Caco-2 (cell line): ENCODE results near the gene CSNK1G3. TPM values are rescaled to one million over a fixed set of nuclear protein-coding genes. Genes with fewer than 3 reads are reported as not detected.

Source experiments
- BruUV-seq: library from RNA; stranded (reverse); fragments of 400-500 nt; replicated peaks from 2 replicates; lab custom pipeline; 2021; lab: Mats Ljungman, UMichigan
- CTCF ChIA-PET: fragments of 300-600 bp; sonication (Branson Sonifier 250); formaldehyde crosslinking; loops from one replicate; lab custom pipeline; 2022; ENCODE audit warnings: antibody characterized with exemption; lab: Charles Lee
- POLR2A ChIA-PET: fragments of 300-600 bp; sonication (Branson Sonifier 250); formaldehyde crosslinking; loops from one replicate; lab custom pipeline; 2022; ENCODE audit warnings: antibody characterized with exemption; lab: Charles Lee
- DNase-seq, 2 experiments: peaks; one replicate each; pipeline versions ENCODE4 v3.0.0 to v3.0.0-alpha.2; 2020 to 2022
- H3K27me3 ChIP-seq: replicated peaks from 2 replicates; pipeline ENCODE4 v1.6.0; 2011; ENCODE audit warnings: low read length; ENCODE audit not compliant: control insufficient read depth, insufficient read depth
- H3K36me3 ChIP-seq: 2 replicates; pipeline ENCODE4 v1.5.1; 2011; ENCODE audit warnings: low read length; ENCODE audit not compliant: control insufficient read depth, insufficient read depth
- H3K4me1 ChIP-seq: fragments of 250-450 bp; sonication (Bioruptor Pico); 2 replicates; pipeline ENCODE4 v1.5.1; 2020; ENCODE audit warnings: mild to moderate bottlenecking
- H3K4me3 ChIP-seq: 2 replicates; pipeline ENCODE4 v1.5.1; 2011; ENCODE audit warnings: low read depth, mild to moderate bottlenecking, control low read depth, low read length
- H3K9me3 ChIP-seq: fragments of 250-450 bp; sonication (Bioruptor Pico); 2 replicates; pipeline ENCODE4 v1.5.1; 2020; ENCODE audit warnings: mild to moderate bottlenecking, moderate library complexity
- H3K27ac Mint-ChIP-seq: one replicate; pipeline ENCODE4 v1.8.0; 2022; ENCODE audit warnings: mixed read lengths; ENCODE audit not compliant: unreplicated experiment
- H3K27me3 Mint-ChIP-seq: one replicate; pipeline ENCODE4 v1.8.0; 2022; ENCODE audit warnings: mixed read lengths; ENCODE audit not compliant: insufficient read depth, unreplicated experiment
- H3K36me3 Mint-ChIP-seq: one replicate; pipeline ENCODE4 v1.8.0; 2022; ENCODE audit warnings: mild to moderate bottlenecking, mixed read lengths; ENCODE audit not compliant: insufficient read depth, unreplicated experiment
- H3K4me1 Mint-ChIP-seq: one replicate; pipeline ENCODE4 v1.8.0; 2022; ENCODE audit warnings: low read depth, mixed read lengths; ENCODE audit not compliant: unreplicated experiment
- H3K4me3 Mint-ChIP-seq: one replicate; pipeline ENCODE4 v1.8.0; 2022; ENCODE audit warnings: mild to moderate bottlenecking, moderate library complexity, mixed read lengths; ENCODE audit not compliant: unreplicated experiment
- H3K9me3 Mint-ChIP-seq: one replicate; pipeline ENCODE4 v1.8.0; 2022; ENCODE audit warnings: mixed read lengths; ENCODE audit not compliant: unreplicated experiment
- CTCF ChIP-seq, 2 experiments: fragments of 200-600 bp in 1 of 2; IDR thresholded peaks; 1 replicate in 1 of 2; 2 replicates in 1 of 2; pipeline versions ENCODE4 v1.5.1 to v1.8.0; 2011 to 2022; ENCODE audit warnings: antibody characterized with exemption in 1 of 2, control low read depth in 1 of 2, inconsistent platforms in 1 of 2, low read depth in 1 of 2, low read length in 1 of 2, mild to moderate bottlenecking in 1 of 2, moderate library complexity in 1 of 2; ENCODE audit not compliant: insufficient read depth in 1 of 2, severe bottlenecking in 1 of 2, unreplicated experiment in 1 of 2
- intact Hi-C: fragments of 100-400 bp; cut with micrococcal nuclease; formaldehyde crosslinking; loops from one replicate; pipeline ENCODE4 v1.10.0; 2022; ENCODE audit not compliant: unreplicated experiment
- total RNA-seq: library from RNA; stranded (reverse); gene quantifications from 2 replicates; pipeline ENCODE4 v1.2.3, GENCODE V29; 2022

The CSNK1G3 gene
- total RNA-seq, 1 experiment from 2014 or later, result 40.4 TPM

GRCh38 chr5:123543438-123543837 lies 31.5 kb downstream of the CSNK1G3 start:
- Mint-ChIP-seq H3K4me3 (no peak overlapping the region), H3K27me3 (no peaks in the 10 kb centered on the region)
- POLR2A ChIA-PET, result no interaction called here

GRCh38 chr5:123545506-123545905 lies 33.5 kb downstream of the CSNK1G3 start:
- POLR2A ChIA-PET, result no interaction called here
- H3K4me1 Mint-ChIP-seq, result peaks cover 7% of the 10 kb centered on the region
- Histone ChIP-seq H3K9me3 (no peaks in the 10 kb centered on the region), H3K27me3 (no peaks in the 10 kb centered on the region), H3K4me1 (no peaks in the 10 kb centered on the region), H3K36me3 (no peaks in the 10 kb centered on the region), H3K4me3 (no peak overlapping the region)
- CTCF ChIA-PET, result no interaction called here
- H3K36me3 Mint-ChIP-seq, result no peaks in the 10 kb centered on the region
- no peak overlapping the region for H3K27ac Mint-ChIP-seq
- DNase-seq, result peak in 1 of 2 experiments; percentile 24
- intact Hi-C loops, result loop anchor here (1.0 kb wide), 1 partner anchor 122 kb away; the partner anchor contains the start of gene CEP120
- no peaks in the 10 kb centered on the region for H3K9me3 Mint-ChIP-seq
- peak; percentile 42 to 50 for TF ChIP-seq CTCF (IDR thresholded peaks at IDR 0.05; ENCODE audit: insufficient read depth in 1 of 2, low read depth in 1 of 2, low read length in 1 of 2, severe bottlenecking in 1 of 2, unreplicated experiment in 1 of 2)
- H3K4me3 Mint-ChIP-seq, result no peak overlapping the region
- no peaks in the 10 kb centered on the region for H3K27me3 Mint-ChIP-seq
- BruUV-seq, result no TSS peak

More at GRCh38 chr5:123543438-123543837, 31.5 kb downstream of the CSNK1G3 start:
- CTCF ChIA-PET, result no interaction called here
- no peaks in the 10 kb centered on the region for H3K9me3 Mint-ChIP-seq
- DNase-seq, result no peak
- Histone ChIP-seq H3K36me3 (no peaks in the 10 kb centered on the region), H3K9me3 (no peaks in the 10 kb centered on the region), H3K27me3 (no peaks in the 10 kb centered on the region), H3K4me3 (no peak overlapping the region), H3K4me1 (no peaks in the 10 kb centered on the region)
- BruUV-seq, result no TSS peak
- H3K4me1 Mint-ChIP-seq, result peaks cover 7% of the 10 kb centered on the region
- no peak for TF ChIP-seq CTCF (IDR thresholded peaks at IDR 0.05; ENCODE audit: insufficient read depth in 1 of 2, low read depth in 1 of 2, low read length in 1 of 2, severe bottlenecking in 1 of 2, unreplicated experiment in 1 of 2)
- no peak overlapping the region for H3K27ac Mint-ChIP-seq
- intact Hi-C loops, result no loop called here
- H3K36me3 Mint-ChIP-seq, result no peaks in the 10 kb centered on the region

GRCh38 chr5:123546657-123547056 lies 34.7 kb downstream of the CSNK1G3 start:
- no peak for TF ChIP-seq CTCF (IDR thresholded peaks at IDR 0.05; ENCODE audit: insufficient read depth in 1 of 2, low read depth in 1 of 2, low read length in 1 of 2, severe bottlenecking in 1 of 2, unreplicated experiment in 1 of 2)
- no TSS peak for BruUV-seq
- H3K9me3 ChIP-seq, result no peaks in the 10 kb centered on the region
- no peaks in the 10 kb centered on the region for H3K9me3 Mint-ChIP-seq
- no peaks in the 10 kb centered on the region for H3K36me3 Mint-ChIP-seq
- CTCF ChIA-PET, result no interaction called here
- H3K27ac Mint-ChIP-seq, result no peak overlapping the region
- no peaks in the 10 kb centered on the region for H3K36me3 ChIP-seq
- H3K4me3 Mint-ChIP-seq, result no peak overlapping the region
- POLR2A ChIA-PET, result no interaction called here
- no peaks in the 10 kb centered on the region for H3K27me3 ChIP-seq
- intact Hi-C loops, result no loop called here
- peaks cover 7% of the 10 kb centered on the region for H3K4me1 Mint-ChIP-seq
- no peak overlapping the region for H3K4me3 ChIP-seq
- H3K4me1 ChIP-seq, result no peaks in the 10 kb centered on the region
- no peaks in the 10 kb centered on the region for H3K27me3 Mint-ChIP-seq
- DNase-seq, result no peak
